Measurements from ENCODE around the gene SELP. TPM values are rescaled to one million over a fixed set of nuclear protein-coding genes. Genes with fewer than 3 reads are reported as not detected.

Gene SELP
- total and polyA plus RNA-seq, 2 experiments from 2014 or later: 0.27 TPM; not detected in 1

GRCh38 chr1:169623132-169623926, 6.6 kb downstream of the SELP start:
- Histone ChIP-seq H3K9me2 (replicated peaks; ENCODE audit: insufficient read depth) (no peaks in the 10 kb centered on the region), H3K27ac (no peak overlapping the region), H3K4me1 (ENCODE audit: insufficient read depth) (no peaks in the 10 kb centered on the region), H3K4me3 (no peak overlapping the region), H2AFZ (no peak overlapping the region), H3K4me2 (no peak overlapping the region), H3K27me3 (no peaks in the 10 kb centered on the region), H3K79me2 (no peaks in the 10 kb centered on the region), H4K20me1 (ENCODE audit: insufficient read depth, poor library complexity, severe bottlenecking) (no peaks in the 10 kb centered on the region), H3K36me3 (replicated peaks; ENCODE audit: insufficient read depth, low read depth) (no peaks in the 10 kb centered on the region), H3K9me3 (ENCODE audit: low read depth) (no peaks in the 10 kb centered on the region)
- TF ChIP-seq, protein P1, sequence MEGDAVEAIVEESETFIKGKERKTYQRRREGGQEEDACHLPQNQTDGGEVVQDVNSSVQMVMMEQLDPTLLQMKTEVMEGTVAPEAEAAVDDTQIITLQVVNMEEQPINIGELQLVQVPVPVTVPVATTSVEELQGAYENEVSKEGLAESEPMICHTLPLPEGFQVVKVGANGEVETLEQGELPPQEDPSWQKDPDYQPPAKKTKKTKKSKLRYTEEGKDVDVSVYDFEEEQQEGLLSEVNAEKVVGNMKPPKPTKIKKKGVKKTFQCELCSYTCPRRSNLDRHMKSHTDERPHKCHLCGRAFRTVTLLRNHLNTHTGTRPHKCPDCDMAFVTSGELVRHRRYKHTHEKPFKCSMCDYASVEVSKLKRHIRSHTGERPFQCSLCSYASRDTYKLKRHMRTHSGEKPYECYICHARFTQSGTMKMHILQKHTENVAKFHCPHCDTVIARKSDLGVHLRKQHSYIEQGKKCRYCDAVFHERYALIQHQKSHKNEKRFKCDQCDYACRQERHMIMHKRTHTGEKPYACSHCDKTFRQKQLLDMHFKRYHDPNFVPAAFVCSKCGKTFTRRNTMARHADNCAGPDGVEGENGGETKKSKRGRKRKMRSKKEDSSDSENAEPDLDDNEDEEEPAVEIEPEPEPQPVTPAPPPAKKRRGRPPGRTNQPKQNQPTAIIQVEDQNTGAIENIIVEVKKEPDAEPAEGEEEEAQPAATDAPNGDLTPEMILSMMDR (IDR thresholded peaks at IDR 0.05; ENCODE audit: poor library complexity): no peak
- no peak for TF ChIP-seq EZH2 (IDR thresholded peaks at IDR 0.05; ENCODE audit: borderline replicate concordance)
- no peak for TF ChIP-seq EZH2phosphoT487 (IDR thresholded peaks at IDR 0.05; ENCODE audit: low read depth, severe bottlenecking, unreplicated experiment)
- 88% methylated on average over 6 of the region's 6 CpGs for WGBS (ENCODE audit: low lambda C conversion rate, missing lambda C conversion rate)
- DNase-seq (ENCODE audit: low spot score): no peak

DNA sequence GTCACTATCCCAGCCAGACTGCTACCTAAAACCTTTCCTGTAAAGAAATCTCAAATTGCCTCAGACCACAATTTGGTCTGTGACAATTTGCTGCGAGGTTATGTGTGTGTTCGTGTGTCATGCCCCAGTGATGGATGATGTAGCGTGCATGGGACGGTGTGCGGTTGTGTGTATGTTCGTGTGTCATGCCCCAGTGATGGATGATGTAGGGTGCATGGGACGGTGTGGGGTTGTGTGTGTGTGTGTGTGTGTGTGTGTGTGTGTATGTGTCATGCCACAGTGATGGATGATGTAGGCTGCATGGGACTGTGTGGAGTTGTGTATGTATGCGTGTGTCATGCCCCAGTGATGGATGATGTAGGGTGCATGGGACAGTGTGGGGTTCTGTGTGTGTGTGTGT, 9.4 kb downstream of the SELP start:
- no peaks in the 10 kb centered on the region for H3K9me2 ChIP-seq (replicated peaks; ENCODE audit: insufficient read depth)
- H2AFZ ChIP-seq: no peak overlapping the region
- H3K4me1 ChIP-seq (ENCODE audit: insufficient read depth): no peaks in the 10 kb centered on the region
- no peaks in the 10 kb centered on the region for H3K36me3 ChIP-seq (replicated peaks; ENCODE audit: insufficient read depth, low read depth)
- TF ChIP-seq, protein P1 (IDR thresholded peaks at IDR 0.05; ENCODE audit: poor library complexity): no peak
- TF ChIP-seq EZH2 (IDR thresholded peaks at IDR 0.05; ENCODE audit: borderline replicate concordance): no peak
- no peak for TF ChIP-seq EZH2phosphoT487 (IDR thresholded peaks at IDR 0.05; ENCODE audit: low read depth, severe bottlenecking, unreplicated experiment)
- no peaks in the 10 kb centered on the region for H3K9me3 ChIP-seq (ENCODE audit: low read depth)
- H3K79me2 ChIP-seq: no peaks in the 10 kb centered on the region
- H3K27ac ChIP-seq: no peak overlapping the region
- no peak overlapping the region for H3K4me3 ChIP-seq
- 96% methylated on average over 8 of the region's 8 CpGs for WGBS (ENCODE audit: low lambda C conversion rate, missing lambda C conversion rate)
- H3K27me3 ChIP-seq: no peaks in the 10 kb centered on the region
- H3K4me2 ChIP-seq: no peak overlapping the region
- H4K20me1 ChIP-seq (ENCODE audit: insufficient read depth, poor library complexity, severe bottlenecking): no peaks in the 10 kb centered on the region
- no peak for DNase-seq (ENCODE audit: low spot score)

GRCh38 chr1:169618367-169618766, 11.6 kb downstream of the SELP start:
- Histone ChIP-seq H3K79me2 (no peaks in the 10 kb centered on the region), H3K4me3 (no peak overlapping the region), H3K27ac (no peak overlapping the region), H2AFZ (no peak overlapping the region), H3K27me3 (peaks cover 2% of the 10 kb centered on the region), H4K20me1 (ENCODE audit: insufficient read depth, poor library complexity, severe bottlenecking) (no peaks in the 10 kb centered on the region), H3K9me2 (replicated peaks; ENCODE audit: insufficient read depth) (no peaks in the 10 kb centered on the region), H3K4me1 (ENCODE audit: insufficient read depth) (no peaks in the 10 kb centered on the region), H3K9me3 (ENCODE audit: low read depth) (no peaks in the 10 kb centered on the region), H3K36me3 (replicated peaks; ENCODE audit: insufficient read depth, low read depth) (no peaks in the 10 kb centered on the region), H3K4me2 (no peak overlapping the region)
- TF ChIP-seq EZH2 (IDR thresholded peaks at IDR 0.05; ENCODE audit: borderline replicate concordance) (no peak), EZH2phosphoT487 (IDR thresholded peaks at IDR 0.05; ENCODE audit: low read depth, severe bottlenecking, unreplicated experiment) (no peak)
- TF ChIP-seq, protein P1 (IDR thresholded peaks at IDR 0.05; ENCODE audit: poor library complexity): no peak
- WGBS (ENCODE audit: low lambda C conversion rate, missing lambda C conversion rate): 61% methylated on average over 2 of the region's 2 CpGs
- no peak for DNase-seq (ENCODE audit: low spot score)
